Stimulated activated CD8-positive, alpha-beta memory T cell treated with anti-CD3 and anti-CD28 coated beads, Interleukin-15, amount 100 ng/mL, for 4 hours (primary cell): ENCODE measurements around the gene DLAT.
"Not testable (repeated sequence)": the region's sequence is repeated elsewhere in the genome, so short reads cannot be mapped to it uniquely, and the experiment has no call there.

Experiments
- DNase-seq, 2 donors: peaks; one replicate each; pipeline ENCODE4 v3.0.0-alpha.2; 2020; ENCODE audit warnings: low read depth in 2 of 2

Gene DLAT

DNA sequence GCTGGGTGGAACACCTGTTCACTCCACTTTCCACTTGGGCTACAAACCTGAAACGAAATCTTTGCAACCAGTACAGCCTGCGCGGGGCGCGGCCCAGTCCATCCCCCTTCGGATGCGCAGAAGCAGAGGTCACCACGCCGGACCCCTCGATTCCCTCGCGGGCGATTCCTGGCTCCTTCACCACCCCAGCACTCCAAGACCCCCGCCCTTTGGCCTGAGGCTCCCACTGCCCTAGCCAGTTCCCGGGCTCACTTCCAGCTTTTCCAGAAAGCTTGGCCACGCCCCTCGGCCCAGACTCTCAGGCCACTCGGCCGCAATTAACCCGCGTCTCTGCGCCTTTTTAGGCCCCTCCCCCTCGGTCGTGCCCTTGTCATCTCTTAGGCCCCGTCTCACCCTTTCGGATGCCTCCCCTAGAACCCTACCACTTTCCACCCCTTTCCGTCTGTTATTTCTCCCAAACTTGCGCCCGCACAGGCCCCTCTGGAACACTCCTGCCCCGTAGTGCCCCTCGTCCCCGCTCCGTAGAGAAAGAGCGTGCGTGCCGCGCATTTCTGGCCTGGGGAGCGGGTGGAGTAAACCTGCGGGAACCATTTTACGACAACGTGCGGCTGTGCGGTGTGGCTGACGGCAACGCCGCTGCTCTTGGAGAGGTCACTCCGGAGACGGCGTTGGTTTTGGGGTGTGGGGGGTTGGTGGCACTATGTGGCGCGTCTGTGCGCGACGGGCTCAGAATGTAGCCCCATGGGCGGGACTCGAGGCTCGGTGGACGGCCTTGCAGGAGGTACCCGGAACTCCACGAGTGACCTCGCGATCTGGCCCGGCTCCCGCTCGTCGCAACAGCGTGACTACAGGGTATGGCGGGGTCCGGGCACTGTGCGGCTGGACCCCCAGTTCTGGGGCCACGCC, at the start of gene DLAT:
DLAT (plus strand) TSS at position 636 of the 906 bp plus-strand sequence; CDS start at position 701, 65 bp downstream.
- peak; percentile 67 to 68 for DNase-seq

DNA sequence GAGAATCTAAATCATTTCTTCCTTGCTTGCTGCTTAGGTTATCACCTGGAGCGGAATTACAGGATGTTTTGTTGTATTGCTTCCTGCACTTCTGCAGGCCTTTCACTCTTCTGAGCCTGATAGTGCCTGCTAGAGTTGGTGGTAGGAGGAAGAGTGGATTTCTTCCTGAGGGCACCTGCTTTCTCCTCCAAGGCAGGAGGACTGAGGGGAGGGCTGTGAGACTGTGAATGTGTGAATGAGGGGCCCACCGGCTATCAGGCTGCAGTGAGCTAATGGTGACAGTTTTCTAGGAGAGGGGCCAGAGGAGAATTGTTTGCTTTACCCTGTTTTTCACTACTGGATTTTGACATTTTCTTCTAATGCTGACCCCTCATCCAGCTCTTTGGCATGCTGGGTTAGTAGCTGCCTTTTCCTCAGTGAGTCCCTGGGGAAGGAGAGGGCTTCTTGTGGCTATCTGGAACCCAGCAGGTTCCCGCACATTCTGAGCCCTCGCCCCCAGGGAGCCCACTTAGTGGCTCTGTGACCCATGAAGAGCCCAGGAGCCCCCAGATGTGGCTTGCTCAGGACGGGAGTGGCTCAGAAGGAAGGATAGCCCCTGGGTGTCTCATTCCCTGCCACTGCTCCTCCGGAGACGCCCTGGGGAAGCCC, 49.0 kb upstream of the DLAT start:
- no peak for DNase-seq

DNA sequence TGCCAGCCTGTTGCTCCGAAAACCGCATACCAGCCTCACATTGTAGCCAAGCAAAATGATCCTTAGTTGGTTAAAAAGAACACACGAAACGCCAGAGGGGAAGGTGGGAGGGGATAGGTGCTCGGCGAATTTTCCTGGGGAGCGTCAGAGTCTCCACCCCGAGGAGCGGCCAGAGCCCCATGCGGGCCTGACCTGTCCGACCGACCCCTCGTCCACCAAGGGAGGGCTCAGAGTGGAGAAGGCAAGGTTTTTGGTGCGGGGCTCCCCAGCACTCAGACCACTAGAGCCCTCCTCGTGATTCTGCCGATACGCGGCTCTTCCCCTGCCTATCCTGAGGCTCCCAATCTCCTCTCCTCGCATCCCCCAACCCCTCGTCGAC, 48.5 kb upstream of the DLAT start:
- no peak for DNase-seq

DNA sequence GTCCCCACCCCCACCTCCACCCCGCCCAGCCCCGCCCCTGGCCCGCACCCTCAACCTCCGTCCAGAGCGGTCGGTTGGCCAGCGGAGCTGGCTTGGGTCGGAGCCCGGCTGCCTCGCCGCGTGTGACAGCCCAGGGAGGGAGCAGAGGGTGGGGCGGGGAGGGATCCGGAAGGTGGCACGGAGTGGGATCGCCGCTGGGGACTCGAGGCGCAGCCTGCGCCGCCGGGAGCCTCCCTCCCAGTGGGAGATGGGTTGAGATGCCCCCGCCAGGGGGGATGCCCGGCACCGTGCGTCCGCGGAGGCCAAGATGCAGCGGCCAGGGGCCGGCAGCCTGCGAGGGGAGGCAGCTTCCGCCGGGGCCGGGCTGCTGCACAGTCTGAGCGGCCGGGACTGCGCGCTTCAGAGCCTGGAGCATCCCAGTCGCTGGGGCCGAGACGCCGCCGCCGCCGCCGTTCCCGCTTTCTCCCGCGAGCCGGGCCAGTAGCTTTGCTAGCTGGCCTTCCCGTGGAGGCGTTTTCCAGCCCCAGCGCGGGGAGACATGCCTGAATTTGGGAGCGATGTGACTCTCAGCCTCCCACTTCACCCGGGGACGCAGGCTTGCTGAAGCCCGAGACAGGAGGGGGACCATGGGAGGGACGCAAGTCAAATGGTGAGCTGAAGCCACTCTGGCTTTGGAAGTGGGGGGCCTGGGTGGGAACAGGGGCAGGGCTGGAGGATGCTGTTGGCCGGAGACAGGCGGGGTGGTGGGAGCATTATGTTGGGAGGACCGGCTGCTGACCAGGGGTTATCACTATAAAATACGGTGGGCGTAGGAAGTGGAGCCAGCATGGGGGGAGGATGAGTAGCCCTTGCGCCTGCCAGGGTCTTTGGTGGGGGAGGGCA, 47.8 kb upstream of the DLAT start:
- no peak for DNase-seq

DNA sequence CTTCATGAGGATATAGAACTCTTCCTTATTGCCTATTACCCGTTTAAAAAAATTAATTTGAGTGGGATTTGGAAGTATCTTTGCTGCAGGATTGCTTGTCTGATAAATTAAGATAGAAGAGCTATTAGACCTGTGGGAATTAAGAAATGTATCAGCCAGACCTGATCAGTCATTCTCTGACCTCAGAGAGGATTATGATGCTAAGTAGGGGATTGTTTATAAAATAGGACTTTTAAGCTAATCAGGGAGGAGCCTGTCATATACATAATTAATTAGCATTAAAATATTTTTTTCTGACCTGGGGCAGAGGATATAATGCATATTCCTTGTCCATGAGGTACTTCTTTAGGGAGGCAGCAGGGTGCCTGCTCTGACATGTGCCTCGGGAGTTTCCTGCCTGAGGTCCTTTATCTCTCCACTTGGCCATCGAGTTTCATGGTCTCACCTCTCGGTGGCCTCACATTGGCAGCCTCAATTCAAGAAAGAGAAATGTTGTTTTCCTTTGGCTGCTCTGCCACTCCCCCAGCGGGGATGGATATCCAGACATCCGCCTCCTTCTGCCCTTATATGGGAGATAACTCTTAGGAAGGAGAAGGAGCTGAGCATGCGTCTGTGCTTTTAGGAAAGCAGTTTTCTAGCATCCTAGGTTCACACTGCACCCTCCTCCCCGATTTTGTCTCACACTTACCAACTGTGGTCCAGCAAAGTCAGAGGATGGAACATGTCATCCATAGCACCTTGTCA, 47.0 kb upstream of the DLAT start:
- DNase-seq = no peak

DNA sequence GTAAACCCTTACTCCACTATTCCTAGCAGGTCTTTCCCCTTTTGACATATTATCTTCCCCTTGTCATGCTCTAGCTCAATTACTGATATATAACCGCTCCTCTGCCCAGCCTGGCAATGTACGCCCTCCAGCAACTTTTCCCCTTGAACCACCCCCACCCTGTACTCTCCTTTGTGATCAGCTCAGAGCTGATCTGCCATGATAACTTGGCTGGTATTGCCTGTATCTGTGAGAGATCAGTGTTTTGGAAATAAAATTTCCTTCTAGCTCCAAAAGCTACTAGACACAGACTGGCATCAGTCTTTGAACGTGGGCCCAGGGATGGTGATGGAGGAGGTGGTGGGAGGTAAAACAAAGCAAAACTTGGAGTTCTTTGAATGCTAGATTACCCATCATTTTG, 45.1 kb upstream of the DLAT start:
- no peak for DNase-seq

DNA sequence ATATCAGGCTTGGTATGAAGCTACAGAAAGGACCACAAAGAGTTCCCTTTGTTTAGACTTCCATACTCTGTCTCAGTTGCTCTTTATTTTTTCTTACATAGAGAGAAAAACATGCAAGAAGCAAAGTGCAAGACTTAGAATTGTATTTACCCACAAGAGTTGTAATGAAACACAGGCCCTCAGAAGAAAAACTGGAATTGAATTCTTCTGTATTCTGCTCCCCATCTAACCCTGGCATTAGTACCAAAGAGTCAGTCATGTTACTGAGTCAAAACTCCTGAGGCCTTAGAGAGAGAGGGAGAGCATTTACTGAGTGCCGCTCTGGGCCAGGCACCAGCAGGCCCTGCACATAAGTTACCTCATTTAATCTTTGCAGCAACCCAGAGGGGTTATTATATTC, 43.9 kb upstream of the DLAT start:
- DNase-seq = no peak

DNA sequence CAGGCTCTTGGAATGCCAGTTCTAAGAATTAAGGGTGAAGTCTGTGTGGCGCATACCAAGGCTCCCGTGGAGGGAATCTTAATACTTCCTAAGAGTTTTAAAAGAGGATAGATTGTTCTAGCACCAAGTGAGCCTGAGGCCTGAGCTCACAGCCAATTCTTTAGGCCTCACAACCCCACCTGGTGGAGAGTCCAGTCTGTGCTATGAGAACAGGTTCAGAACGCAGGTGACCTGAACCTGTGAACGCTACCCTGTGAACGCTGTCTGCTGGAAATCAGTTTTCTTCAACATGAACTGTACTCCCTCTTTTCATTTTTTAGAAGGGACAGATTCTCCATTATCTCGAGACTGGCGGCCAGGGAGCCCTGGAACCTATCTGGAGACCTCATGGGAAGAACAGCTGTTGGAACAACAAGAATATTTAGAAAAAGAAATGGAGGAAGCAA, 43.2 kb upstream of the DLAT start:
- DNase-seq = peak in 1 of 2 donors; percentile 19

DNA sequence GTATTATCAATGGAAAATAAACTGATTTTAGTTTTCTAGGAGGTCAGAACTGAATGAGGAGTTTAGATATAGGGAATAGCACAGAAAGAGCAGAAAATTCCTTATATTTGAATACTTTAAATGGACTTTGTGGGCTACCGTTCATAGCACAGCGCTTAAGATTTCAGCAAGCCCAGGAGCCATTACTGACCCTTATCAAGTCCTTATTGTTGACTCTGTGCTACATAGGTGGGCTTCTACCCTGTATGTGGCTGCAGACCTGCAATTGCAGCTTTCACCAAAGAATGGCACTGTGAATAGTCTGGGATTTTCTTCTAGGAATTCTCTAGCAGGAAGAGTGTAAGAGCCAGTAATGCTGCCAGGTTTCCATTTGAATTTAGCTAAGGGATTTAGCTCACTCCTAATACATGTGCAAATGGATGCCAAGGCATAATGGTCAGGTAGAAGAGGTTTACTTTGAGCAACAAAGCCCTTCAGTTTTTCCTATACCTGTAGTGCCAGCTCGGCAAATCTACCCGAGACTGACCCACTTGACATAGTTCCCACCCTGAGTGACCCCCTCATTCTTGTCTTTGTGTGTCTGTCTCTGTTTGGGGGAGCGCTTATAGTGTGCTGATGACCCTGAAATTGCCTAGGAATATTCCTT, 42.5 kb upstream of the DLAT start:
- no peak for DNase-seq

DNA sequence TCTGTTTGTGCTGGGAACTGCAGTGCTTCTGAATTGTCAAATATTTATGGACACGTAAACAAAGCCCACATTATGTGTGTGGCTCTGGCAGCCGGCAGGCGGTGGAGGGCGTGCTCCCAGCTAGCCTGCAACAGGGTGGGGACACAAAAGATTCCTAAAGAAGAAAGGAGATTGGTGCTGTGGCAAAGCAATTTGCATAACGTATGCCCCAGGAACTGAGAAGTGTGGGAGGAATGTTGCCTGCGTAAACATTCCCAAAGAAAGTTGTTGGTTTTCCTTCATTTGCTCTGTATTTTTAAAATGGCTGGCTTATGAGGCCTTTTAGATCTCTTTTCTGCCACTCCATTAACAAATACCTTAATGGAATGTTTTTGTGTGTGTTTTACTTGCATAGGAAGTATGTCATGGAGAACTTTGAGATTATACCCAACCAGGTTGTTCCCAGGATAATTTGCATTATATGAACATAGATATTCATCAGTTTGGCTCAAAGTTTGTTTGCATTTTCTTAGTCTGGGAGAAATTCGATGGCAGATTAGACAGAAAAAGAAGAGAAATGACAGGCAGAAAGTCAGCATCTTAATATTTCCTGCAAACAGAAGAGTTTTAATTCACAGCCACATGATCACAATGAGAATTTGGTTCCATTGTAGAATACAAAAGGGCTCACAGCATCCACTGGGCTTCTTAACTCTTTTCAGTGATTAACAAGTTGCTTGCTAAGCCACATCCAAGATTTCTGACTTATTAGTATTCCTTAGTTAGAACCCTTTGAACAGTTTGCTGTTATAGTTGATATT, 41.8 kb upstream of the DLAT start:
- DNase-seq = no peak

DNA sequence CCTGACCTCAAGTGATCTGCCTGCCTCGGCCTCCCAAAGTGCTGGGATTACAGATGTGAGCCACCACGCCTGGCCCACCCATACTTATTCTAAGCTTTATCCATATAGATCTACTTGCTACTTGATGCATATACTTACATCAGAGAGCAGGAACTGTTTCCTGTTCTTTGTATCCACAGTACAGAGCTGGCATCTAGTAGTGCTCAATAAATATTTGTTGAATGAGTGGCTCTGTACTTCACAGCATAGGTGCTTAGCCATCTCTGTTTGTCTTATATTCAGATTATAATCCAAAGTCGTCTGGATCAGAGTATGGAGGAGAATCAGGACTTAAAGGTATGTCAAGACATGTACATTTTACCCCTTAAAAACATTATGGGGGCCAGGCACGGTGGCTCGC, 38.6 kb upstream of the DLAT start:
- DNase-seq = no peak

DNA sequence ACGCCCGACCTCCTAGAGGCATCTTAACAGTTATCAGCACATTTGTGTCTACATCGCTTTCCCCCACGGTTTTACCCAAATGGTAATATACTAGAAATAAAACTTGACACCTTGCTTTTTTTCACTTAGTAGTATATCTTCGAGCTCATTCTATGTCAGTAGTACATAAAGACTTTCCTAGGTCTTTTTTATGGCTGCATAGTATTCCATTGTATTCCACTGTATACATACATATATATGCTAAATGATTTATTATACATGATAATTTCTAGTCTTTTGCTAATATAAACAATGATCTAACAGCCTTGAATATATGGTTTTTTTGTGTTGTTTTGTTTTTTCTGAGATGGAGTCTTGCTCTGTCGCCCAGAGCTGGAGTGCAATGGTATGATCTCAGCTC, 34.8 kb upstream of the DLAT start:
- no peak for DNase-seq

DNA sequence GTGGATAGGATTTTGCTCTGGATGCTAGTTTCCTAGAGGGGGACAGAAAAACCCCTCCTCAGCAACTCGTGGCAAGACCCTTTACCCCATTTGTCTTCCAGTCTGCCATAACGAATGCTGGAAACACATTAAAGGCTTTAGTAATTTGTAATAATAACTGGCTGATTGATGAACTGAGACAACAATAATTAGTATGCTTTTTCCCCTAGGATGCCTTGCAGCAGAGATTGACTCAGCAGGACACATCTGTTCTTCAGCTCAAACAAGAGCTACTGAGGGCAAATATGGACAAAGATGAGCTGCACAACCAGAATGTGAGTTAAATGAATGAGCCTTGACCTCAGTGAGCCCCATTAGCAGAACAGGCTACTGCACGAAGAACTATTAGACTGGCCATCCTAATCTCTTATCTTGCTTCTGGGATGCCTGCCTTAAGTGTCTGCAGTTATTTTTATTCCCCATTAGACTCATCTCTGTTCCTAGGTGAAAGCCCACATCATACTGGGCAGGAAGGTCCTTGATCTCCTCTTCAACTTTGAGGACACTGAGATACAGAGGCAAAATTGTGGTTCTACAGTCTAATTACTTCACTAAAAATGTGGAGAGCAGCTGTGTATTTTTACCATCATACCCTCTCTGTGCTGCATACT, 32.9 kb upstream of the DLAT start:
- DNase-seq = no peak

DNA sequence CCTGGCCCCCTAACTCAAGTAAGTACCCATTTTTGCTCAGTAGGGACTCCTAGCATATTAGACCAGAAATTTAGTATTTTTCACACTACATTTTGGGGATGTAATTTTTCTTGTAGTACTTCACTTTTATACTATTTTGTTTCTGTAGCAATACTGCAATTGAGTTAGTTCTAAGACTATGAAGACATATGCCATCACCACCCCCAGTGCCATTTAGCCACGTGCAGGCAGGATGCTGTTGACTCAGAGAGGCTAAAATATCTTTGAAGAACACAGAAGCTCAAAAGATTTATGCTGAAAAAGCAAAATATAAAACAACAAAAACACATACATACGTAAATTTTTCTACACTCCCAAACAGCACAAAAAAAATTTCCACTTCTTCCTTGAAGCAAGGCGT, 29.1 kb upstream of the DLAT start:
- no peak for DNase-seq

DNA sequence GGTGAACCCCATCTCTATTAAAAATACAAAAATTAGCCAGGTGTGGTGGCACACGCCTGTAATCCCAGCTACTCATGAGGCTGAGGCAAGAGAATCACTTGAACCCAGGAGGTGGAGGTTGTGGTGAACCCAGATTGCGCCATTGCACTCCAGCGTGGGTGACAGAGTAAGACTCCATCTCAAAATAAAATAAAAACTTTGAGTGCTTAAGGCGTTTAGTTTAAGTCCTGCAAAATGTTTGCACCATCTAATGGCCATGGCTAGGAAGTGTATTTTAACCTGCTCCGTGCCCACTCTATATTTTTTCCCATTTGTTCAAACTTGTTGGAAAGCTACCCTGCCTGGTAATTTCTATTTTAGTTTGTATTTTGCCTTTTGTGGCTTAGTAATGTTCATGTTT, 28.5 kb upstream of the DLAT start:
- not testable (repeated sequence) for DNase-seq

DNA sequence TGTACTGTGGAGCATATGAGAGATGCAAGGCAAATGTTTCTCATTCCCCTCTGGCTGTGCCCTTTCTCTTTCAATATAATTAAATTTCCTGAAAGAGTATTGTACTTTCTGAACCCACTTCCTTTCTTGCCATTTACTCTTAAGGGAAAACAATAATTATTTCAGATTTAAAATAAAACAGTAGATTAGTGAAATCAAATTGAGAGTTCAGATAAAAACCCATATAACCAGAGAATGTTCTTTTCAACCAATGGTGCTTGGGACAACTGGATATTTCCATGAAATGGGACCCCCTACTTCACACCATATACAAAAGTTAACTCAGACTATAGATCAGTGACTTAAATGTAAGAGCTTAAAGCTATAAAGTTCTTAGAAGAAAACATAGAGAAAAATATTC, 26.1 kb upstream of the DLAT start:
- DNase-seq = no peak

DNA sequence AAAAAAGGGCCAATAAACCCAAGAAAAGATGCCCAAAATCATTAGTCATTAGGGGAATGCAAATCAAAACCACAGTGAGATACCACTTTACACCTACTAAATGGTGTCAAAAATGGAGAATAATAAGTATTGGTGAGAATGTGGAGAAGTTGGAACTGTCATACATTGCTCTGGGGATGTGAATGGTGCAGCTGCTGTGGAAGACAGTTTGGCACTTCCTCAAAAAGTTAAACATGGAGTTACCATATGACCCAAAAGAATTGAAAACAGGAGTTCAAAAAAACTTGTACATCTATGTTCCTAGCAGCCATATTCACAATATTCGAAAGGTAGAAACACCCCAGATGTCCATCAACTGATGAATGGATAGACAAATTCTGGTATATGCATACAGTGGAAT, 24.5 kb upstream of the DLAT start:
- no peak for DNase-seq

DNA sequence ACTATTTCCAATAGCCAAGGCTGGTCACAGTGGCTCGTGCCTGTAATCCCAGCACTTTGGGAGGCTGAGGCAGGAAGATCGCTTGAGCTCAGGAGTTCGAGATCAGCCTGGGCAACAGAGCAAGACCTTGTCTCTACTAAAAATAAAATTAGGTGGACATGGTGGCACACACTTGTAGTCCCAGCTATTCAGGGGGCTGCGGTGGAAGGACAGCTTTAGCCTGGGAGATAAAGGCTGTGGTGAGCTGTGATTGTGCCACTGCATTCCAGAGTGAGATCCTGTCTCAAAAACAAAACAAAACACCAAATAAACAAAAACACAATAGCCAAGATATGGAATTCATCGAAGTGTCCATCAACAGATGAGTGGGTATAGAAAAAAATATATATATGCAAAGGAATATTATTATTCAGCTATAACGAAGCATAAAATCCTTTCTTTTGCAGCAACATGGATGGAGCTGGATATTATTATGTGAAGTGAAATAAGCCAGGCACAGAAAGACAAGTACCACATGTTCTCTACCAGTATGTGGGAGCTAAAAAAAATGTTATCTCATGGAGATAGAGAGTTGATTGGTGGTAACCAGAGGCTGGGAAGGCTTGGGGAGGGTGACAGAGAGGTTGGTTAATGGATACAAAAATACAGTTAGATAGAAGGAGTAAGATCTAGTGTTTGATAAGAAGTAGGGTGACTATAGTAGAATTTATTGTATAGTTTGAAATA, 22.6 kb upstream of the DLAT start:
- DNase-seq = no peak

DNA sequence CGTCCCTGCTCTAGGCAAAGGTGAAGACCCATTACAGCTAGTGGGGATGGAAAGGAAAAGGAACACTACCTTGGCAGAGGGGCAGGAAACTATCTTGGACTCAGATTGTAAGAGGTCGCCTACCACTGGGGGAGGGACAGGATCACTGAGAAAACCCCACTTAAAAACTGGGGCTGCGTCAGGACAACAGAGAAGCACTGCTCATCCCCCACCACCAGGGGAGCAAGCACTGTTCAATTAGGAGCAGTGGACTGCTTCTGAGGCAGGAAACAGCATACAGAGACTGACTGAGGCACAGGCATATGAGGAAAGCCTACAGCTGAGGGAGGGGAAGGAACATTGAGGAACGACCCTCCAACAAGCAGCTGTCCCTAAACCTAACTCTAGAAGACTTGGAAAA, 20.8 kb upstream of the DLAT start:
- no peak for DNase-seq
